HK-2 (cell line): Measurements from ENCODE around the gene ISM1.
"Not testable (repeated sequence)": the region's sequence is repeated elsewhere in the genome, so short reads cannot be mapped to it uniquely, and the experiment has no call there.

Experiments
- DNase-seq: peaks from one replicate; pipeline ENCODE4 v3.0.0-alpha.2; 2018; ENCODE audit not compliant: unreplicated experiment

The ISM1 gene

DNA sequence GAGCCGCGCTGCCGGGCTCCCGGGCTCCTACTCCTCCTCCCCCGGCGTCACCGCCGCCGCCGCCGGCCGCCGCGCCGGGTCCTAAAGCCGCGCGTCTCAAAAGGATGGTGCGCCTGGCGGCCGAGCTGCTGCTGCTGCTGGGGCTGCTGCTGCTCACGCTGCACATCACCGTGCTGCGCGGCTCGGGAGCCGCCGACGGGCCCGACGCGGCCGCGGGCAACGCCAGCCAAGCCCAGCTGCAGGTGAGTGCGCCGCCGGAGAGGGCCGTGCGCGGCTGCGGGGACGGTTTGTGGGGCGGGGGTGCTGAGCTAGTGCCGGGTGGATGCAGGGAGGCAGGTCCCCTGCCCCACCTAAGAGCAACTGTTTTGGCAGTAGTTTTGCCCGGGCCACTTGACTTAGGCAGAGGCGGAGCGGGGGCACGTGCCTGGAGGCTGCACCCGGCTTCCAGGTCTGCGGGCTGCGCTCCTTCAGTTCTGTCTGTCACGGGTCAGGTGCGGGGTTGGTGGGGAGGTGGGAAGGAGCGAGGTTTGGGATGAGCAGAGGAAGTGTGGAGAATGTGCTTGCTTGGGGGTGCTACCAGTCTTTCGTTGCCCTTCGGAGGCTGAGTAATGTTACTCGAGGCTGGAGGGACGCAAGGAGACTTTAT lies 722 bp downstream of the ISM1 start:
- peak; percentile 75 for DNase-seq

DNA sequence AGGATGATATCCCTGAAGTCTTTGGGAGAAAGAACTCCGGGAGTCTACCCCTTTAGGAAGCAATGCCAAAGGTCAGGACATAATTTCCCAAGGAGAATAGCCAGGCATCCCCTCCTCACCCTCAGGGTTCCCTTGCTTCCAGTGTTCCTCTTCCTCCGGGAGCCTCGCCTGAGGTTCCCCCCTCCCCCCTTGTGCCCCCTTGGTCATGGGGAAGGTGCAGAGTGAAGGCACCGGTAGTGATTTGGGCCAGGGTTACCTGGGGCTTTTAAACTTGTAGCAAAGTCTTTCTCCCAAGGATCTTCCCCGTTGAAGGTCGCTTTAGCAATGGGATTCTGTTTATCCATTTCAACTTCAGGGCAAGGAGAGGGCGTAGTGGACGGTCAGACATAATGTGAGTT lies 1.2 kb downstream of the ISM1 start:
- no peak for DNase-seq

DNA sequence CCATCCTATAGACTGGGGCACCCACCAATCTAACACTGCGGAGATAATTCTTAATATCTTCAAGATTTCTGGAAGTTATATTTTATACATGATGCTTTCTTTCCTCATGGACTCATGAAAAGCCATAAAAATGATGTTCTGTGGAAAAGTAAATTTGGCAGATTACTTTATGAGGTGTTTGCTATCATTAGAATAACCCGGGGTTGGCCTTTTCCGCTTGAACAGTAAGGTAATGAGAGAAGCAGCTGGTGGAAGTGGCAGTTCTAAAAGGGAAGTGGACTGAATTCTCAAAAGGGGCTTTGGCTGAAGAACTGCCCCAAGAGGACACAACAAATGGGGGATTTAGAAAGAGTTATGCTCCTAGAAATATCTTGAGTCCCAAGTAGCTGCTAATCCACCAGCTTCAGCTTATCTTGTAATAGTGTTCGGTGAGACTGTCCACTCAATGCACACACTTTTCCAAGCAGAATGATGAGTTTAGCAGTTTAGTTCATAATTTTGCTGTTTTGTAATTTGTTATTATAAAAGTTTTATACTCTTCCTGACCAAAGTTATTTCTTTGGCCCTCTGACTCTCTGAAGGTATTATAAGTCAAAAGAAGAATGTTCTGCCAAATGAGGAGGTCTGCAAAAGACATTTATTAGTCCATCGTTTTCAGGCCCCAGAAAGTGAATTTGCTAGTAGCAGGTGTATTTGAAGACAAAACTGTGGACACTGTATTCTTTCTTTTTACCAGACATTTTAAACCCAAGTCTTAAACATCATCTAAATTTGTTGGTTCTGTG lies 2.9 kb downstream of the ISM1 start:
- DNase-seq: no peak

DNA sequence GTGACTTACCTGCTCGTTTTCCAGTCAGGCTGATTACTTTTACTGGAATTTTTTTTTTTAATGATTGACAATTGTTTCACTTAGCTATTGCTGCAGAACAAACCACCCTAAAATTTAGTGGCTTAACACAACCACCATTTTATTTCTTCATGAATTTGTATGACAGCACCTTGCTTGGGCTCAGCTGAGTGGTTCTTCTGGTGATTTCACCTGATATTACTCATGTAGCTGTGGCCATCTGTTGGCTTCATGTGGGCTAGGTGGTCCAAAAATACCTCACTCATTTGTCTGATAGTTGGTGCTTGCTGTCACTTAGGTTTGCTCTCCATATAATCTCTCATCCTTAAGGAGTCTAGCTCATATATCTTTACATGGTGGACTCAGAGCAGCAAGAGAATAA lies 5.3 kb downstream of the ISM1 start:
- no peak for DNase-seq

DNA sequence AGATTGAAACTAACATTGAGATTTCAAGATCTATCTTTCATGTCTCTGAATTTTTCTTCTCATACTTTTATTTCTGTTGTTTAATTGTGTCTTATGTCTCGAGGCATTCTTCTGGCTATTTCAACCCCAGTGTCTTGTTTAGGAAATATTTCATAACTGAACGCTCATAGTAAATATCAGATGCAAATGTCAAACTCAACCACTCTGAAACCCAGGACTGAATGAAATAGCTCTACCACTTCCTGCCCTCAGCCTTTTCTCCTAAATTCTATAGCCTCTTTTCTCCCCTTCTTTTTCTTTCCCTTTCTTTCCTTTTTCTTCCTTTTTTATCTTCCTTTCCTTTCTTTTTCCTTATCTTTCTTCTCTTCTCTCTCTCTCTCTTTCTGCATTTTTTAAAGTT lies 7.7 kb downstream of the ISM1 start:
- no peak for DNase-seq

DNA sequence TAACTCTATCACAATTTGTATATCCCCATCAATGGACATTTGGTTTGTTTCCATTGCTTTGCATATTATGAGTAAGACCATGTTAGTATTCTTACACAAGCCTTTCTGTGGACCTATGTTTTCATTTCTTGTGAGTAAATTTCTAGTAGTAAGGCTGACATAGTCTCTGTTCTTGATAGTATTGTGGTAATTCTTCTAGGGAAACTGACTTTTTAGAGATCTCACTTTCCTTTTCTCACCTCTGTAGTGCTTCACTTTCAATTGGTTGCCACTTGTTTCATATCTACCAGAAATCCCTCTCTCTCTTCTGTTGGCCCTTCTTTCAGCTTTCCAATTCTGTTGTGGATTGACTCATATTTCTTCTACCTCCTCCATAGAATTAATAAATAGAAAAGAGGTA lies 8.5 kb downstream of the ISM1 start:
- DNase-seq: no peak

DNA sequence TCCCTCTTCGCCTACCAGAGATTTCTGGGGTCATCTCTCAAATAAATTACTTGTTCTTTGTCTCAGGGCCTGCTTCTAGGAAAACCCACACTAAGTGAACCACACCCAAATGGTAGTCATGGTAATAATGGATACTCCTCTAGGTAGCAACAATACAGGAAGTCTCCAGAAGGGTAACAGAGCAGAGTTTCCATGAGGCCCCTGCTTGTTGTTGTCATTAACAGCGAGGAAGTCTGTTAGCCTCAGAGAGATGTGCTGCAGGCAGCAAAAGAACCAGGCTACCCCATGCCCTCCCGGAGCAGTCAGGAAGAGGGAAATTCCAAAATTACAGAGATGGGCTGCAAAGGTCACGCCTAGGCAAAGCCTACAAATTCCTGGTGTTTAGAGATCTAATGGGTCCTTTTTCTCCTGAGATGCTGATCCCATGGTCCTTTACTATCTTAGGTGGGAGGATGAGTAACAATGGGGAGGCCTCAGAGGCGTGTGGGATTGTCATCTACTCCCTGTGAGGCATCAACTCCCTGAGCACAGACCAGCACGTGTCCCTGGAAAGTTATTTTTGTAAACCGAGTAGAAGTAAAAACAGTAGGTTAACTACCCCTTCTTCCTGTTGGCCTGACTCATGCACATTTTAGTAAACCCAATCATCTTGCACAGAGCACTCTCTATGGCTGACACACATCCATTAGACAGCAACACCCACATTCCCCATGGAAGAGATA lies 10.1 kb downstream of the ISM1 start:
- peak; percentile 61 for DNase-seq

DNA sequence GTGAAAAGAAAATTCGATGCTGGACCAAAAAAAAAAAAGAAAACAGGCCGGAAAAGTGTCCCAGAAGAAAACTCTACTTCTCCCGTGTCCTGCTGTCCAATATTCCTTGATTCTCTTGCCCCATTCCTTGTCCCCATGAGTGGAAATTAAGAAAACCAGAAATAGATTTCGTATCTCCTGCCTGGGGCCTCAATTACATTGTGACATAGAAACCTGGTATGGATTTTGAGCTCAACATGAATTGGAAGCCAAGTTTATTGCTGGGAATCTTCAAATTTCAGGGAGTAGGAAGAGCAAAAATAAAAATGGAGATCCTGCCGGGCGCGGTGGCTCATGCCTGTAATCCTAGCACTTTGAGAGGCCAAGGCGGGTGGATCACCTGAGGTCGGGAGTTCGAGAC lies 11.9 kb downstream of the ISM1 start:
- no peak for DNase-seq

DNA sequence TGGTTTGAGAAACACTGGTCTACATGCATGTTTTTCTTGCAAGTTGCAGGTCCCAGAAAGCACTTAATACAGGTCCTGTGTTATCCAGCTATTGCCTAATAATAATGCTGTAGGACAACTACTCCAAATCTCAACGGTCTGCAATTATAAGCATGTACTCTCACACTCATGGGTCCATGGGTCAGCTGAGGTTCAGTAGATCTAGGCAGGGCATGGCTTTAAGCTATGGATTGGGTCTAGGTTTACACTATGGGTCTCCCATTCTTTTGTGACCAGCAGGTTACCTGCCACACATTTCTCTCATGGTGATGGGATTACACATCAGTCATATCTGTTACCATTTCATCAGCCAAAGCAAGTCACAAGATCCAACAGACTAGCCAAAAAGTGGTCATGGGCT lies 13.9 kb downstream of the ISM1 start:
- no peak for DNase-seq

DNA sequence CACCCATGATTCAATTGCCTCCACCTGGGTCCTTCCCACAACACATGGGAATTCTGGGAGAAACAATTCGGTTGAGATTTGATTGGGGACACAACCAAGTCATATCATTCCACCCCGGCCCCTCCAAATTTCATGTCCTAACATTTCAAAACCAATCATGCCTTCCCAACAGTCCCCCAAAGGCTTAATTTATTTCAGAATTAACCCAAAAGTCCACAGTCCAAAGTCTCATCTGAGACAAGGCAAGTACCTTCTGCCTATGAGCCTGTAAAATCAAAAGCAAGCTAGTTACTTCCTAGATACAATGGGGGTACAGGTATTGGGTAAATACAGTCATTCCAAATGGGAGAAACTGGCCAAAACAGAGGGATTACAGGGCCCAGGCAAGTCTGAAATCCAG lies 15.3 kb downstream of the ISM1 start:
- not testable (repeated sequence) for DNase-seq

DNA sequence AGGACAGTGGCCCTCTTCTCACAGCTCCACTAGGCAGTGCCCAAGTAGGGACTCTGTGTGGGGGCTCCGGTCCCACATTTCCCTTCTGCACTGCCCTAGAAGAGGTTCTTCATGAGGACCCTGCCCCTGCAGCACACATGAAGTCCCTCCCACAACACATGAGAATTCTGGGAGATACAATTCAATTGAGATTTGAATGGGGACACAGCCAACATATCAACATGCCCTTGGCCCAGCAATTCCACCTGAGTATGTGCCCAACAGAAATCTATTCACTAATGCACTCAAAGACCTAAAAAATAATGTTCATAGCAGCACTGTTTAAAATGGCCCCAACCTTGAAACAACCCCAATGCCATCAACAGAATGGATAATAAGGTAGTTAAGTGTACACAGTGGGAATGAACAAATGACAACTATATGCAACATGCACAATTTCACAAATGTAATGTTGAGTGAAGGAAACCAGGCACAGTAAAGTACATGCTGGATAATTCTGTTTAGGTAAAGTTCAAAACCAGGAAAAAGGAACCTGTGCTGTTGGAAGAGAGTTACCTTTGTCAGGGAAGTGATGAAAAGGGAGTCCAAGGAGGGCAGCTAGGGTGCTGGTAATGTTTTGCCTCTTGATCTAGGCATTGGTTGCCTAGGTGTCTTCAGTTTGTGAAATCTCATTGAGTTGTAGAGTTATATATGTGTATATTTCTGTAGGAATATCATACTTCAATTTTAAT lies 16.1 kb downstream of the ISM1 start:
- DNase-seq: no peak

DNA sequence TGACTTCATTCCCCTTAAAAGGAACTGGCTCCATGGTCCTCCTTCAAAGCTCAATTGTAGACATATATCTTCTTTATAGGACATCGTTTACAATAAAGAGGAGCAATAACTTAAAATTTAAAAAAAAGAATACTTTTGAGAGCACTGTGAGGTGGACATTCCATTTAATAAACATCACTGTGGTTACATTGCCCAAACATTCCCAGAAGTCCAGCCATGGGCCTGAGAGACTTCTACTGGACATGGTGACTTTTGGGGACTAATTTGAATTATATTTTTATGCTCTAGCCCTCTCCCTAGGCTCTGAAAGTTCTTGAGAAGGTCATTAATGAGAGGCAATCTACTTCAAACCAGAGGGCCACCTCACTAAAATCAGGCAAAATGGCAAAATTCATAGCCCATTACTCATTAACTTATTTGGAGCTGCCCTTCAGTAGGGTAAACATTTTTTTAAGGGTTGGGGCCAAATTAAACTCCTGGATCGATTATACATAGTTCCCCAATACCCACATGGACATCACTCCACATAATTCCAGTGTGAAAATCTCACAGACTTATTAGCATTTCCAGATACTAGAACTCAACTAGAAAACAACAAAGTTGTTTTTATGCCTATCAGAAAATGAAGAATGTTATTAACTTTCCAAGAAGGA lies 17.1 kb downstream of the ISM1 start:
- DNase-seq: no peak

DNA sequence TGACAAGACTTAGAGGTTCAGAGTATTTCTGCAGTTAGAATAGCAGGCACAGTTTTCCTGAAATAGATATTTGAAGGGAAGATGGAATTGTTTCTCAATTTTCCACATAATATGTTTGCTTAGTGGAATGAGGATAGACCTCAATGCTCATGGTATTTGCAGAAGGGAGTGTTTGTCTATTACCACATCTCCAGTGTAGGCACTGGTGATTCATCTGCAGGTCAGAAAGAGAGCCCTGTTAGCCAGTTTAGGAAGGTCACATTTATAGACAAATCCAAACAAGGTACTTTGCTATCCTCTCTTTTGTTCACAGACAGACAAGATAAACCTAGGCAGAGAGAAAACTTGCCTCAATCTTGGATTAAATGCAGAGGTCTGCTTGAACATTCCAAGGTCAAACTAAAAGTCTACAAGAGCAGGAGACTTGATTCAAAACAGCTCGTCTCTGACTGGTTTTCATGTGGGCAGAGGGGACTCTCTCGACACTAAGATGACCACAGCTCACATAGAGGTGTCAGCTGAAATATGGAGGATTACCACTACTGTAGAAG lies 22.8 kb downstream of the ISM1 start:
- no peak for DNase-seq

DNA sequence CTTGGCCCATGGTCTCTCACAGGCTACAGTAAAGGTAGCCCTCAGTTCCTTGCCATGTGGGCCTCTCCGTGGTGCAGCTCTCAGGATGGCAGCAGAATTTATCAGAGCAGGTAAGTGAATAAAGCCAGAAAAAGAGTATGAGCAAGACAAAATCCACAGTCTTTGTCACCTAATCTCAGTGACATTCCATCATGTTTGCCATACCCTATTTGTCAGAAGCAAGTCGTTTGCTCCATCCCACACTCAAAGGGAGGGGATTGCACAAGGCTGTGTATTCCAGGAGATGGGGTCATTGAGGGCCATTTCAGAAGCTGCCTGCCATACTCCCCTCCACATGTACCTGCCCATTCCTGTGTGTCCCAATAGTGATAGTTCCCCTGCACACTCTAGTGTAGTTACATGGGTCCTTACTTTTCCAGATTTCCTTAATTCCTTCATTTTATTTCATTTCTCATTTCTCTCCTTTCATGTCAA lies 24.2 kb downstream of the ISM1 start:
- no peak for DNase-seq

DNA sequence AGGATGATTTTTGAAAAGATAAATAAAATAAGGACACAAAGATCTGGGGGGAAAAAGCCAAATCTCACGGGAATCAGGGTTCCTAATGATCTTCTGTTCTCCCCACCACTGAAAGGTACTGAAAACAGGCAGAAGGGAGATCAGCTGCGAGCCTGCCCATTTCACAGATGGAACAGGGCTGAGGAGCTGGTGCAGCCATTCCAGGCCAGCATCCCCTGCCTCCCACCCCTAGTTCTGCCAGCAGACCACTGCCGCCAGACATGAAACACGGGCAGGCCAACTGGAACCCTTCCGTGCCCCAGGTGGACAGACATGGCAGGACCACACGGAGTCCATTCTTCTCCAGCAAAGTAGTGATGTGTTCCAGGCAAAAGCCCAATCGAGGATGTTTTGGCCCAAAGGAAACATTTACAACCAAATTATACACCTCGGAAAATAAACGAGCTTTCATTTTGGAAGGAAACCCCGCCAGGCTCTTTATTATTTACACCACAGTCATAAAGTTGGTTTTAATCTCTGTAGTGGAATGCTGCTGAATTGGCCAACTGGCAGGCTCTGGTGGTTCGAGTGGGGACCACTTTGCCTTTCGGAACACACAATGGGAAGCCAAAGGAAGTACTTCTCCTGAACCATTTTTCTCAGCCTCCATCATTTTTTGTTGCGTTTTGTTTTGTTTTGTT lies 28.2 kb downstream of the ISM1 start:
- DNase-seq: no peak

DNA sequence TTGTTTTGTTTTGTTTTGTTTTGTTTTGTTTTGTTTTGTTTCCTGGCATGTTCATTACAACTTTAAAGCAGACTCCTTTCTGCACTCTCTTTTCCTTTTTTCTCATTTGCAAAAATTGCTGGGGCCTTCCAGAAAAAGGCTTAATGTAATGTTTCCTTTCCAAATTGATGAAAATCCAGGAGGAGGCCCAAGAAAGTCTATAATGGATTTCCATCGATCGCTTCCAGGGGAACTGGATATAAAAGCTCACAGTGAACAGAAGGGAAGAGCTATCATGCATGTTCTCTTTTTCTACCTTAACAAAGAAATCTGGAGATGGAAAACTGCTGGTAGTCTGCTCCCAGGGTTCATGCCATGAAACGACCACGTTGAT lies 28.7 kb downstream of the ISM1 start:
- DNase-seq: no peak

DNA sequence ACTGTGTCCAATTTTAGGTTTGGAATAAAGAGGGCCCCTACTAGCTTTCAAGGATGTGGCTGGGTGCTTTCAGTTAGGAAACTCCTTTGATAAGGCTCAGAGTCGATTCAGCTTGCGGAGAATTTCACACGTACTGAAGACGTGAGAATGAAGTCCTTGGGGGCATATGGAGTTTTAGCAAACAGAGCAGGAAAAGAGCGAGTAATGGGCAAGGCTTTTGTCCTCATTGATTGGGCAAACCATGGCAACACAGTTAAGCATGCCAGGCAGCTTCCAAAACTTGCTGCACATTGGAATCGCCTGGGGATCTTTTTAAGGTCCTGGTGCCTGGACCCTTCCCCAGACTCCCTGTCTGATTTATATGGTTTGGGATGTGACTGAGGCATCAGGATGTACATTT lies 29.2 kb downstream of the ISM1 start:
- no peak for DNase-seq

DNA sequence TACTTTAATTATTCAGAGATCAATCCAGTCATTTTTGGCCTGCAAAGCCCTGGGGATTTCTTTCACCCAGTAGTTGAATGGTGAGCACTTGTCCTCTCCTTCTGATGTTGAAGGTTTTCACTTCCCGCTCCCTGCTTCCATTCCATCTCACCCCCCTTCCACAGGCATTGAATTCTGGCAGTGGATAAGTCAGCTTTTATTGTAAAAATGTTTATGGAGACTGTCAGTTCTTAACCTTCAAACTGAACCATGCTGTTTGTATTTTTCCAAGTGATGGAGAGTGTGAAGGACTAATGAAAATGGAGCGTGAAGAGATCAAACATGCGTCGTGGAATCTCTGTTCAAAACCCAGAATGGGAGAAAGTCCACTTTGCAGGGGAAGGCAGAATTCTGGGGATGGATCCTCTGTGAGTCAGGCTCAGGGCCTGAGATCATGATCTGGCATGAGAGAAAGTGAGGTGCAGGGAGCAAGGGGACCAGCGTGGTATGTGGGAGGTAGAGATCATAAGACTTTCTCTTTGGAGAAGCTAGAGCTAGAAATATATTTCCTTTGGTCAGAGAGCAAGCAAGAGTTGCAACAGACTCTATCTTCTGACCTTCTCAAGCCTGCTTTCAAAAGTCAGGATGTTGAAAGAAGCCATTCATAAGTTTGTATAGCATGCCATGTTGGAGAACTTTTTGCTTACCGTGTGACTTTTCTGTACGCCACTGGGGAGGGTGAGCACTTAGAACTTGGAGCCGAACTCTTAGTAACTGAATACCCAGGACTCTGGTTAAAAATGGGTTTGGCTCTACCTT lies 30.2 kb downstream of the ISM1 start:
- DNase-seq: no peak

DNA sequence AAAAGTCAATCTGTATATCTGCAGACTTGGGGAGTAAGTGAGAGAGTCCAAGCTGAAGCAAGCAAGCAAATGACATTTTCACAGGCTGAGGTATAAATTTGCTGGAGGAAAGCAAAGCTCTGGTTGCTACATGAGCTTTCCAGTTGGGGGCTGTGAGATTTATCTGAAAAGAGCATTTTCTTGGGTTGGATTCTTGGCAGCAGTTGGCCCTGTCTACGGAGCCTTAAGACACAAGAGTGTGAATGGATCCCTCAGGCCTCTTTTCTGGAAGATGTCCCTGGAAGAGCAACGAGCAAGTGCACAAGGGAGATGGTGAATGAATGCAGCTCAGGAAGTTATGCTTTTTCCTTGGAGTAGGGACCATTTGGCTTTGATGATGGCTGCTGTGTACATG lies 30.8 kb downstream of the ISM1 start:
- DNase-seq: no peak

DNA sequence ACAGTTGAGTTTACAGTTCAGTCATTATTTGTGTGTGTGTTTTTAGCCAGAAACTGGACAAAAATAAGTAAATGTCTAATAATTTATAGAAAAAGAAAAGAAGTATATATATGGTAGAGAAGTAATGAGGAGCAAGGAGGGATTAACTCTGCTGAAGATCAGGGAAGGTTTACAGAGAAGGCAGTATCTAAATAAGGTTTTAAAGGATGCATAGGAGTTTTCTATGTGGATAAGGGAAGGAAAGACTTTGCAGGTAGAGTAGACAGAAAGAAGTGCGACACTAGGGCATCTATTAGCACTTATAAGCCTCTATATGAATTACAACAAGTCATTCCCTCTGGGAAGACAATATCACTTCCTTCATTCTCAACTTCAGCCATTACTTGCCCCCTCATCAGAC lies 34.3 kb downstream of the ISM1 start:
- no peak for DNase-seq
